SK-N-SH treated with all-trans-retinoic acid at 6 μM for 48 hours (cell line): ENCODE data around the gene TRAK1.

Experiments used
- ATAC-seq: fragments of 200-7000 bp; cut with Tn5 transposase; 3 replicates; pipeline ENCODE4 v1.9.1; 2020; ENCODE audit warnings: mild to moderate bottlenecking, moderate library complexity
- ARNTL ChIP-seq: fragments of 450-650 bp; formaldehyde crosslinking; IDR thresholded peaks from 2 replicates; pipeline ENCODE4 v1.5.0; 2020; ENCODE audit warnings: low read depth, mild to moderate bottlenecking, moderate library complexity, borderline replicate concordance
- CREB5 ChIP-seq: fragments of 250-450 bp; sonication (Bioruptor Pico); IDR thresholded peaks from 2 replicates; pipeline ENCODE4 v1.5.1; 2020; ENCODE audit warnings: low read depth, mild to moderate bottlenecking, moderate library complexity
- CSRNP3 ChIP-seq: fragments of 250-450 bp; sonication (Bioruptor Pico); IDR thresholded peaks from 2 replicates; pipeline ENCODE4 v1.5.1; 2021; ENCODE audit warnings: mild to moderate bottlenecking, moderate library complexity
- GLIS3 ChIP-seq: fragments of 250-450 bp; sonication (Bioruptor Pico); IDR thresholded peaks from 2 replicates; pipeline ENCODE4 v1.5.0; 2020; ENCODE audit warnings: mild to moderate bottlenecking, moderate library complexity
- ISL1 ChIP-seq: fragments of 250-450 bp; sonication (Bioruptor Pico); IDR thresholded peaks from 2 replicates; pipeline ENCODE4 v2.1.2; 2022; ENCODE audit warnings: mild to moderate bottlenecking, moderate library complexity
- OSR1 ChIP-seq: fragments of 250-450 bp; sonication (Bioruptor Pico); IDR thresholded peaks from 2 replicates; pipeline ENCODE4 v1.8.0; 2022; ENCODE audit warnings: moderate library complexity, mild to moderate bottlenecking, inconsistent platforms
- PATZ1 ChIP-seq: fragments of 250-450 bp; sonication (Bioruptor Pico); IDR thresholded peaks from 2 replicates; pipeline ENCODE4 v1.8.0; 2020; ENCODE audit warnings: mild to moderate bottlenecking, moderate library complexity, borderline replicate concordance
- RARB ChIP-seq: fragments of 250-450 bp; sonication (Bioruptor Pico); IDR thresholded peaks from 2 replicates; pipeline ENCODE4 v1.8.0; 2021; ENCODE audit warnings: mild to moderate bottlenecking, moderate library complexity
- TCF4 ChIP-seq: fragments of 250-450 bp; sonication (Bioruptor Pico); IDR thresholded peaks from 2 replicates; pipeline ENCODE4 v1.8.0; 2021; ENCODE audit warnings: mild to moderate bottlenecking, moderate library complexity, borderline replicate concordance
- TOX ChIP-seq: fragments of 250-450 bp; sonication (Bioruptor Pico); IDR thresholded peaks from 2 replicates; pipeline ENCODE4 v1.8.0; 2021; ENCODE audit warnings: mild to moderate bottlenecking, moderate library complexity, borderline replicate concordance
- TSHZ2 ChIP-seq: fragments of 250-450 bp; sonication (Bioruptor Pico); IDR thresholded peaks from 2 replicates; pipeline ENCODE4 v1.5.0; 2020; ENCODE audit warnings: mild to moderate bottlenecking, moderate library complexity
- ZC3H10 ChIP-seq: fragments of 250-450 bp; sonication (Bioruptor Pico); IDR thresholded peaks from 2 replicates; pipeline ENCODE4 v1.5.1; 2021; ENCODE audit warnings: mild to moderate bottlenecking, moderate library complexity
- ZFP3 ChIP-seq: fragments of 250-450 bp; sonication (Bioruptor Pico); IDR thresholded peaks from 2 replicates; pipeline ENCODE4 v1.5.0; 2020; ENCODE audit warnings: mild to moderate bottlenecking, moderate library complexity
- ZFP30 ChIP-seq: fragments of 450-650 bp; formaldehyde crosslinking; IDR thresholded peaks from 2 replicates; pipeline ENCODE4 v1.5.0; 2022; ENCODE audit warnings: mild to moderate bottlenecking, moderate library complexity
- ZNF70 ChIP-seq: fragments of 450-650 bp; formaldehyde crosslinking; IDR thresholded peaks from 2 replicates; pipeline ENCODE4 v1.5.0; 2020; ENCODE audit warnings: mild to moderate bottlenecking, moderate library complexity

TRAK1 gene

GRCh38 chr3:42090973-42091731, at the start of gene TRAK1:
TRAK1 (plus strand) TSS chr3:42091357; CDS start chr3:42091470, 113 bp downstream.
- ATAC-seq = no peak
- TF ChIP-seq PATZ1 (CRISPR knock-in tag) (no peak), GLIS3 (CRISPR knock-in tag) (no peak), OSR1 (CRISPR knock-in tag) (no peak), ZC3H10 (CRISPR knock-in tag) (no peak)

- peak; percentile 63 for ATAC-seq
- no peak for TF ChIP-seq ZFP3
- TF ChIP-seq TSHZ2 = peak; percentile 44; the same call in 1 of the 2 replicates
These were observed 48.4 kb upstream of the TRAK1 start for GRCh38 chr3:42042747-42043098.

GRCh38 chr3:42043099-42043813, 47.9 kb upstream of the TRAK1 start:
- ATAC-seq = peak; percentile 77
- TF ChIP-seq ISL1 (CRISPR knock-in tag) (peak; percentile 43), CREB5 (CRISPR knock-in tag) (peak; percentile 55), RARB (no peak), TSHZ2 (peak; percentile 26; the same call in 1 of the 2 replicates), ZFP3 (no peak), ARNTL (no peak), ZFP30 (CRISPR knock-in tag) (no peak), PATZ1 (CRISPR knock-in tag) (peak; percentile 92), OSR1 (CRISPR knock-in tag) (no peak), TOX (CRISPR knock-in tag) (no peak), ZNF70 (CRISPR knock-in tag) (peak; percentile 45; the same call in 1 of the 2 replicates), TCF4 (peak; percentile 74; the same call in 1 of the 2 replicates), CSRNP3 (CRISPR knock-in tag) (0 out of 2 replicates have a peak, but pooled peaks have one; percentile 17)
